NCI-H1417 (cell line): ENCODE data around the gene ARIH1.
A peak's percentile ranks its signal among the peaks of the same experiment; 100 is the strongest.
"Not testable (repeated sequence)": the region's sequence is repeated elsewhere in the genome, so short reads cannot be mapped to it uniquely, and the experiment has no call there.

Source experiments
- DNase-seq, 3 experiments: peaks; one replicate each; lab custom pipeline; 2025; lab: John Stamatoyannopoulos, UW

The ARIH1 gene, protein sequence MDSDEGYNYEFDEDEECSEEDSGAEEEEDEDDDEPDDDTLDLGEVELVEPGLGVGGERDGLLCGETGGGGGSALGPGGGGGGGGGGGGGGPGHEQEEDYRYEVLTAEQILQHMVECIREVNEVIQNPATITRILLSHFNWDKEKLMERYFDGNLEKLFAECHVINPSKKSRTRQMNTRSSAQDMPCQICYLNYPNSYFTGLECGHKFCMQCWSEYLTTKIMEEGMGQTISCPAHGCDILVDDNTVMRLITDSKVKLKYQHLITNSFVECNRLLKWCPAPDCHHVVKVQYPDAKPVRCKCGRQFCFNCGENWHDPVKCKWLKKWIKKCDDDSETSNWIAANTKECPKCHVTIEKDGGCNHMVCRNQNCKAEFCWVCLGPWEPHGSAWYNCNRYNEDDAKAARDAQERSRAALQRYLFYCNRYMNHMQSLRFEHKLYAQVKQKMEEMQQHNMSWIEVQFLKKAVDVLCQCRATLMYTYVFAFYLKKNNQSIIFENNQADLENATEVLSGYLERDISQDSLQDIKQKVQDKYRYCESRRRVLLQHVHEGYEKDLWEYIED

GRCh38 chr15:72473614-72474465 is at the start of gene ARIH1:
Gene ARIH1, plus strand, starts transcription at chr15:72474330. Its CDS starts 310 bp downstream, at chr15:72474640.
- peak; percentile 96 to 99 (median 99) for DNase-seq

GRCh38 chr15:72426753-72427152 is 47.4 kb upstream of the ARIH1 start:
- no peak for DNase-seq

DNA sequence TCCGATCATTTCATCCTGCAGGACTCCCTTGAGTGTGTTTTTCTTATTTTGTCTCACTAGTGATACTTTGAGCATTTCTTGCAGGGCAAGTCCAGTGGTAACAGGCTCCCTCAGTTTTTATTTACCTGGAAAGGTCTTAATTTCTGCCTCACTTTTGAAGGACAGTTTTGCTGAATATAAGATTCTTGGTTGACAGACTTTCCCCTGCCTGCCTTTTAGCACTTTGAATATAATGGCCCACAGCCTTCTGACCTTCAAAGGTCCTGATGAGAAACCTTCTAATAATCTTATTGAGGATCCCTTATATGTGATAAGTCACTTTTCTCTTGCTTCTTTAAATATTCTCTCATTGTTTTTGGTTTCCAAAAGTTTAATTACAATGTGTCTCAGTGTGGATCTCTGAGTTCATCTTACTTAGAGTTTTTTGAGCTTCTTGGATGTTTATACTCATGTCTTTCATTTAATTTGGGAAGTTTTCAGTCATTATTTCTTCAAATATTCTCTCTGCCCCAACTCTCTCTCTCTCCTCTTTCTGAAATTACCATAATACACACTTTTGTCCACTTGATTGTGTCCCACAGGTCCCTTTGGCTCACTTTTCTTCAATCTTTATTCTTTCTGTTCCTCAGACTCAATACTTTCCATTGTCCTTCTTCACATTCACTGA is 36.3 kb upstream of the ARIH1 start:
- DNase-seq: no peak

- not testable (repeated sequence) for DNase-seq
Measured at GRCh38 chr15:72442848-72443247, 31.3 kb upstream of the ARIH1 start.

- DNase-seq: peak in 1 of 3 experiments; percentile 50
Measured at GRCh38 chr15:72445426-72445825, 28.7 kb upstream of the ARIH1 start.

- DNase-seq: no peak
Measured at GRCh38 chr15:72450805-72451204, 23.3 kb upstream of the ARIH1 start.

- DNase-seq: no peak
Measured at GRCh38 chr15:72451224-72451623, 22.9 kb upstream of the ARIH1 start.

DNA sequence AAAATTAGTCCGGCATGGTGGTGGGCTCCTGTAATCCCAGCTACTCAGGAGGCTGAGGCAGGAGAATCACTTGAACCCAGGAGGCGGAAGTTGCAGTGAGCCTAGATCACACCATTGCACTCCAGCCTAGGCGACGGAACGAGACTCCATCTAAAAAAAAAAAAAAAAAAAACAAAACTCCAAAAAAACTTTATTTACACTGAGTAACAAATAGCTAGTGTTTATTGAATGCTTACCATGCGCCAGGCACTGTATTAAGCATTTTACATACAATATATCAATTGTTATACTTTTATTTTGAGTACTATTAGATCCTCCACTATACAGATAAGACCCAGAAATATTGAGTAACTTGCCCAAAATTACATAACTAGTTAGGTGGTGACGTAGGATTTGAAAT is 17.4 kb upstream of the ARIH1 start:
- no peak for DNase-seq

GRCh38 chr15:72460402-72460801 is 13.7 kb upstream of the ARIH1 start:
- no peak for DNase-seq

DNA sequence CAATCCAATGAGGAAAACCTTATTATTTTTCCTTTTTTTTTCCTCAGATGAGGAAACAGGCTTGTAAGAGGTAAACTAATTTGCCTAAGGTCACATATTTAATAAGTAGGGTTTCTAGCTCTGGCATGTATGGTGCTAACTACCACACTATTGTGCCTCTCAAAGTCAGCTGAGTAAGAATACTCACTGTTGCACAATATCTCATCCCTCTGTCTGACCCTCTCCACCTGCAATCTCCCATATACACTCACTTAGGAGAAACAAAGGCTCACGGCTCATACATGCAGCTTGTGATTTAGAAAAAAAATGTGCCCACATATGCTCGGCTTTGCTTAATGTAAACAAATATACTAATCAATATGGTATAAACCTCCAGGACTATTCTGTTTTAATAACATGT is 10.4 kb upstream of the ARIH1 start:
- no peak for DNase-seq

GRCh38 chr15:72464251-72464650 is 9.9 kb upstream of the ARIH1 start:
- DNase-seq: no peak

GRCh38 chr15:72468103-72468502 is 6.0 kb upstream of the ARIH1 start:
- no peak for DNase-seq

DNA sequence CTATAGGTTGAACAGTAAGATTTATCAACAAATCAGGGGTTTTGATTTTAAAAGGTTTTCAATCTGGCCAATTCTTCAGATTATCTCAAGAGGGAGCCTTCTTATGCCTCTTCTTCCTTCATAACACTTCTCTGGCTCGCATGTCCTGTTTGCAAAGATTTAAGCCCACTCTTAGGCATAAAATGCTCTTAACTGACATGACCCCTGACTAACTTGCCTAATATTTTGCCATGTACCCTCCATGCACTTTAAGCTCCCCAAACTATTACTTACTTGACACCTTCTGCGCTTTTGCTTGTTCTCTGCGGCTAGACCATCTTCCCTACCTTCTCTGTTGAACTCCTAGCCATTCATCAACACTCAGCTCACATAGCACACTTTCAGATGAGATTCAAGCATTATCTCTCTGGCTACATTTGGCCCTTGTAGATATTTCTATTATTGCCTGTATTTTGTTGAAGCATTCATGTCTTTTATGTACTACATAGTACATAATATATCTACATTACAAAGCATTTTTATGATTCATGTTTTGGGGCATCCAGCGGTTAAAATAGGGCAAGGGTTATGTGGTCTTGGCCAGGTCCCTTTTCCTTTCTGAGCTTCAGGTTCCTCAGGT is 1.0 kb upstream of the ARIH1 start:
- peak; percentile 33 to 78 (median 43) for DNase-seq

DNA sequence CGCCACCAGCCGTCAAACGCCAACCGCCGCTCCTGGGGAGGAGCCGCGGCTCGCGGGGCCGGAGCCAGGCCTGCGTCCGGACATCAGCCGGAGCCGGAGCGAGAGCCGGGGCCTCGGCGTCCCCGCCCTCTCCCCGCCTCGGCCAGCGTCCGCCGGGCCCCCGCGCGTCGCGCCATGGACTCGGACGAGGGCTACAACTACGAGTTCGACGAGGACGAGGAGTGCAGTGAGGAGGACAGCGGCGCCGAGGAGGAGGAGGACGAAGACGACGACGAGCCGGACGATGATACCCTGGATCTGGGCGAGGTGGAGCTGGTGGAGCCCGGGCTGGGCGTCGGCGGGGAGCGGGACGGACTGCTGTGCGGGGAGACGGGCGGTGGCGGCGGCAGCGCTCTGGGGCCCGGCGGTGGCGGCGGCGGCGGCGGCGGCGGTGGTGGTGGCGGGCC is 359 bp downstream of the ARIH1 start:
- no peak for DNase-seq

GRCh38 chr15:72474912-72475628 is 940 bp downstream of the ARIH1 start:
- peak; percentile 47 to 81 (median 80) for DNase-seq

DNA sequence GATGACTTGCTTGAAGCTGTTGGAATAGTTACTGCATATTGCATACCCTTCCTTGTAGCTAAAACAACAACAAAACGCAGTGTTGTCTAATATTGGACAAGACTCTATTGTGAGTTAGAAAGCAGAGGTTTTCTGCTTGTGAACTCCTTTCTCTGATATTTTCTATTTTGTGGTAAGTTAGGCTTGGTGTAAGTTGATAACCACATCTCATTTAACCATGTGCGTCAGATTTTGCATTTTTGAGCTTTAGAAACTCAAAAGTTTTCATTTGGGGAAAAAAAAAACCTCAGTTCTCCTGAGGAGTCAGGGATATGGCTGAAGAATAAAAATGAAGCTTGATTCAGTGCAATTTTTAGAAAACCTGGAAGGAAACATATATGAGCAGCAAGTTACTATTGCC is 1.5 kb downstream of the ARIH1 start:
- DNase-seq: no peak

DNA sequence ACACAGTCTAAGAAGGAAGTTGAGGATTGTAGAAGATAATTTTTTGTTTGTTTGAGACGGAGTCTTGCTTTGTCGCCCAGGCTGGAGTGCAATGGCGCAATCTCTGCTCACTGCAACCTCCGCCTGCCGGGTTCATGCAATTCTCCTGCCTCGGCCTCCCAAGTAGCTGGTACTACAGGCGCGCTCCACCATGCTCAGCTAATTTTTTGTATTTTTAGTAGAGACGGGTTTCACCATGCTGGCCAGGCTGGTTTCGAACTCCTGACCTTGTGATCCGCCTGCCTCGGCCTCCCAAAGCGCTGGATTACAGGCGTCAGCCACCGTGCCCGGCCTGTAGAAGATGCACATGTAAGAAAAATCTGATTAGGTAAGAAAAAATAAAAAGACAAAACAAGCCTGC is 2.2 kb downstream of the ARIH1 start:
- not testable (repeated sequence) for DNase-seq

DNA sequence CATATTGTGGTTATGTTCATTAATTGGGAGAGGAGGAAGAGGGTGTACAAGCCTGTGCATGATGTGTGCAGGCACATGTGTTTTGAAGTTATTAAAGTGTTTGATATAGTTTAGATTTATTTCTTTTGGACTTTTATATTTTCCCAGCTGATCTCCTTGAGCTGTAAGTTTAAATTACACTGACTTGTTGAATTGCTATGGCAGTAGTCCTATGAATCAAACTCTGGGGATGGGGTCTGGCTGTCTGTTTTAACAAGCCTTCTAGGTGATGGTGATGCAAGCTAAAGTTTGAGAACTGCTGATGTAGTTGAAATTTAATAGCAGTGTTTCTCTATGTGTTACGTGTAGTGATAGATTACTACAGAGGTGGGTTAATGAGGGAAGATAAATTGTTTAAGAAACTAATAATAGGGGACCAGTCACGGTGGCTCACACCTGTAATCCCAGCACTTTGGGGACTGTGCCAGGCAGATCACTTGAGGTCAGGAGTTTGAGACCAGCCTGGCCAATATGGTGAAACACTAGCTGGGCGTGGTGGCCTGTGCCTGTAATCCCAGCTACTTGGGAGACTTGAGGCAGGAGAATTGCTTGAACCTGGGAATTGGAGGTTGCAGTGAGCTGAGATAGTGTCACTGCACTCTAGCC is 7.0 kb downstream of the ARIH1 start:
- no peak for DNase-seq

DNA sequence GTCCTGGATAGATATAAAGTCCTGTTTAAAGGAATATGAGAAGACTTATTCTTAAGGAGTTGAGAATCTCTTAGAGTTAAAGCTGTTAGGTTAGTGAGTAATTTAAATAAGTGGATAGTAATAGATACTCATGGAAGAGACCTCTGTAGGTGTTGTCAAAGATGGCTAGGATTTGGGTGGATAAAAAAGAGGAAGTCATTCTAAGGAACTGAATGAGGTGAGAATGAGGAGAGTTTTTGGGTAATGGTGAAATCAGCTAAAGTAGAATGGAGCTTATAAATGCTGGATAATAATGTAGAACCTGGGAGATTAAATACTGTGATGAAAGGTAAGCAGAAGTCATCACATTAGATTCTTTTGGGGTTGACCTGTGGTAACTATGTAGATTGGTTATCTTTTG is 8.1 kb downstream of the ARIH1 start:
- no peak for DNase-seq

GRCh38 chr15:72483279-72483678 is 9.1 kb downstream of the ARIH1 start:
- no peak for DNase-seq
